Right lobe of liver (tissue), 4 donors: ENCODE results near the gene SEMA4D.

Experiments
- POLR2A ChIP-seq: fragments of 450-650 bp; IDR thresholded peaks from one replicate; pipeline ENCODE4 v1.6.1; 2017; ENCODE audit warnings: antibody characterized with exemption, mild to moderate bottlenecking
- TF ChIP-seq, protein P1 (sequence below), 4 donors: fragments of 200-600 bp in 3 of 4; fragments of 450-650 bp in 1 of 4; IDR thresholded peaks; one replicate each; pipeline versions ENCODE4 v1.5.1 to v1.8.0; 2016 to 2022; ENCODE audit warnings: antibody characterized with exemption in 4 of 4, mild to moderate bottlenecking in 2 of 4
- donor health status: DM: no; HTN: no; CAD: no.
- donor health status: DM: no; HTN: no; CAD: no.
- donor health status: DM: no; HTN: yes; CAD: no.

DNA sequence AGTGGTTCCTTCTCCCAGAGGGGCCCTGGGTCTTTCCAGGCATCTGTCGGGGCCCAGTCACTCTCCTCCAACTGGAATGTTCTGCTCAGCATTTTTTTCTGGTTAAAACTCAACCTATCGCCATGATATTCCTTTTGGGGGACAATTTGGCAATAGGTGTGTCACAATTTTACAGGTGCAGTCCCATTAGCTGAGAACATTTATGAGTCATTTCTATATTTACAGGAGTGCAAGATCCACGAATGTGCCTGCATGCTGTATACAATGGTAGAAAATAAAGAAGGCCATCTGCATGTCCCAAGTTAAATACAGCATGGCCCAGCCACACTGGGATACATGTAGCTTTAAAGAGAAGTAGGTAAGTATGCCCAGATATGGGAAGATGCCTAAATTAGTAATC is 28.8 kb upstream of the SEMA4D start:
- TF ChIP-seq, protein P1, sequence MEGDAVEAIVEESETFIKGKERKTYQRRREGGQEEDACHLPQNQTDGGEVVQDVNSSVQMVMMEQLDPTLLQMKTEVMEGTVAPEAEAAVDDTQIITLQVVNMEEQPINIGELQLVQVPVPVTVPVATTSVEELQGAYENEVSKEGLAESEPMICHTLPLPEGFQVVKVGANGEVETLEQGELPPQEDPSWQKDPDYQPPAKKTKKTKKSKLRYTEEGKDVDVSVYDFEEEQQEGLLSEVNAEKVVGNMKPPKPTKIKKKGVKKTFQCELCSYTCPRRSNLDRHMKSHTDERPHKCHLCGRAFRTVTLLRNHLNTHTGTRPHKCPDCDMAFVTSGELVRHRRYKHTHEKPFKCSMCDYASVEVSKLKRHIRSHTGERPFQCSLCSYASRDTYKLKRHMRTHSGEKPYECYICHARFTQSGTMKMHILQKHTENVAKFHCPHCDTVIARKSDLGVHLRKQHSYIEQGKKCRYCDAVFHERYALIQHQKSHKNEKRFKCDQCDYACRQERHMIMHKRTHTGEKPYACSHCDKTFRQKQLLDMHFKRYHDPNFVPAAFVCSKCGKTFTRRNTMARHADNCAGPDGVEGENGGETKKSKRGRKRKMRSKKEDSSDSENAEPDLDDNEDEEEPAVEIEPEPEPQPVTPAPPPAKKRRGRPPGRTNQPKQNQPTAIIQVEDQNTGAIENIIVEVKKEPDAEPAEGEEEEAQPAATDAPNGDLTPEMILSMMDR (IDR thresholded peaks at IDR 0.05): no peak
- TF ChIP-seq POLR2A: no peak
